ENCODE measurements around the gene PABPN1L. TPM values are rescaled to one million over a fixed set of nuclear protein-coding genes. Genes with fewer than 3 reads are reported as not detected.

PABPN1L gene
- not detected in 2 replicates for total RNA-seq (2014; rRNA removed; shearing (Covaris generic); ENCODE audit: low replicate concordance)

DNA sequence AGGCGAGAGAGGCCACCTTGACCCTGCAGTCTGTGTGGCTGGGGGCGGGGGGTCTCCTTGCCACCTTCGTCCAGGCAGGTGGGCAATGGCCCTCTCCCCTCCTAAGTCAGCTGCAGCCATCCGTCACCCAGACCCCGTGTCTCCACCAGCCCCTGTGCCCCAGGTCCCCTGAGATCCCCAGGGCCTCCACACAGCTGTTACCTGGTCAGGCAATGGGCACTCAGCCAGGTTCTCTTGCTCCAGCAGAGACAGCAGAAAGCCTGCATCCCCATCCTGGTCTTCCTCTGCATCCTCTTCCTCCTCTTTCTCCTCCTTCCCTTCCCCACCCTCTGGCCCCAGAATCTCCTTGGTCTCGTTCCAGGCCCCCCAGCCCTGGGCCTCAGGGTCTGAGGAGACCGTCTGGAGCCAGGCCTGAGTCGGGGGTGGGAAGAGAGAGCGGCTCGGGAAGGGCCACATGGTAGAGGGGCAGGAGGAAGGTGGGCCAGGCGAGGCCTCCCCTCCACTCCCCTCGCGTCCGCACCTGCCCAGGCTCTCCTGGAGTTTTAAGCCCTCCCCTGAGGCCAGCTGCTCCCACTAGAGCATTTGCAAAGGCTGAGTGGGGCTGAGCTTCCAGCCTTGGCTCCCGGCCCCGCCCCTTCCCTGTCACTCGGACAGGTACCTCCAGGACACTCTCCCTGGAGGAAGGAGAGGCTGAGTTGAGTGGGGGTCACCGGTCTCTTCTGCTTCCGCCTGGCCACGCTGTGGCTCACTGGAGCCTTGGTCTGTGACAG, at the start of gene PABPN1L:
Gene PABPN1L (minus strand): TSS at position 510 of the 770 bp plus-strand sequence. CDS start 54 bp downstream, at position 456.
- Histone ChIP-seq H3K36me3 (no peaks in the 10 kb centered on the region), H3K4me3 (no peak within 1 kb of the TSS), H3K9me3 (no peaks in the 10 kb centered on the region), H3K27me3 (no peaks in the 10 kb centered on the region)
- DNase-seq, result no peak

DNA sequence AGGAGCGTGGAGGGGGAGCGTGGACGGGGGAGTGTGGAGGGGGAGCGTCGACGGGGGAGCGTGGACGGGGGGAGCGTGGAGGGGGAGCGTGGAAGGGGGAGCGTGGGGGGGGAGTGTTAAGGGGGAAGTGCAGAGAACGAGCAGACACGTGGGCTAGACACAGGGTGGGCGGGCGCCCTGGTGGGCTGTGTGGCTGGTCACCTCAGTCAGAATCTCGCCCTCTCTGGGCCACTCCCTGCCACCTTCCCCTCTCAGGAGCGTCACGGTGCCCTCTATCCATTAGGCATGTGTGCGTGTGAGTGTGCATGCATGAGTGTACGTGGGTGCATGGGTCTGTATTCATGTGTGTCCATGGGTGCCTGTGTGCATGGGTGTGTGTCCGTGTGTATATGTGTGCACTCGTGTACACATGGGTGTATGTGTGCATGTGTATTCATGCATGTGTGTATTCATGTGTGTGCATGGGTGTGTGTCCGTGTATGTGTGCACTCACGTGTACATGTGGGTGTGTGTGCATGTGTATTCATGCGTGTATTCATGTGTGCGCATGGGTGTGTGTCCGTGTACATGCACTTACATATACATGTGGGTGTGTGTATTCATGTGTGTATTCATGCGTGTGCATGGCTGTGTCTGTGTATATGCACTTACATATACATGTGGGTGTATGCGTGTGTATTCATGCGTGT, 49.3 kb upstream of the PABPN1L start:
- Histone ChIP-seq H3K9me3 (no peaks in the 10 kb centered on the region), H3K27me3 (no peaks in the 10 kb centered on the region), H3K4me3 (no peak overlapping the region), H3K36me3 (no peaks in the 10 kb centered on the region)
- DNase-seq, result no peak

DNA sequence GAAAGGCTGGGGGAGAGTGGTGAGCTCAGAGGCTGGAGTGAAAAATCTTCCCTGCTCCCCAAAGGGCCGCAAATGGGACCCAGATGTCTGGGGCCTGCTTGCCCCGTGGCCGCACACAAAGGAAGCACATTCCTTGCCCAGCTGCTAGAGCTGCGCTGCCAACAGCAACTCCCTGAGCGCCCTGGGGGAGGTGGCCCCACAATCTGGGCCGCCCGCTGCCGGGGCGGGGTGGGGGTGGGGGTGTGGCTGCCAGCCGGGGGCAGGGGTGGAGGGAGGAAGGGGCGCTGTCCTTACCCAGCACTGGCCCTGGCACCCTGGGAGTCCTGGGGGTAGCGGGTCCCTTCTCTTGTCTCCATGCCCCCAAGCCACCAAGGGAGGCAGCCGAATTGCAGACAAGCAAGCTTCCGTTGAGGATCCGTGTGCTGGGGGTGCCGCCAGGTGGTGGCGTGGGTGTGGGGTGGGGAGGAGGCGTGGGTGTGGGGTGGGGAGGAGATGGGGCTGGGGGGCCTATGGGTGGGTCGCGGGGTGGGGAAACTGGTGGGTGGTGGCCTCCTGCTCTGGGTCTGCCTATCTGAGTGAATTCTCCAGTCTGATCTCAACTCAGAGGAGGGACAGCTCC, 48.4 kb upstream of the PABPN1L start:
- H3K36me3 ChIP-seq, result no peaks in the 10 kb centered on the region
- peak; percentile 34 for DNase-seq
- no peaks in the 10 kb centered on the region for H3K9me3 ChIP-seq
- H3K4me3 ChIP-seq, result no peak overlapping the region
- no peaks in the 10 kb centered on the region for H3K27me3 ChIP-seq

DNA sequence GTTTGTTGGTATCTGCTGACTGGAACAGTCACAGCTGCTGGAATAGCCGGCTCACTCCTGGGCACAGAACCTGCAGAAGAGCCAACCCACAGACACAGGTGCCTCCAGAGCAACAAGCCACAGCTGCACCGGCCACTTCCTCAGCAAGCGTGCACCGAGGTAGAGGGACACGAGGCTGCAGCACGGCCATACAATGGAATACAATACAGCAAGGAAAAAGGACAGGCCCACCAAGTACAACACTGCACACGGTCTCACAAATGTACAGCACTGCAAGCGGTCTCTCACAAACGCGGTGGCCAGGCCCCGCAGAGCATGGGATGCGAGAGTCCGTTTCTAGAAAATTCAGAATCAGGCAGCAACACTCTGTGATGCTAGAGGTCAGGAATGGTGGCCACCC, 47.4 kb upstream of the PABPN1L start:
- no peak for DNase-seq
- Histone ChIP-seq H3K9me3 (no peaks in the 10 kb centered on the region), H3K27me3 (no peaks in the 10 kb centered on the region), H3K4me3 (no peak overlapping the region), H3K36me3 (no peaks in the 10 kb centered on the region)

DNA sequence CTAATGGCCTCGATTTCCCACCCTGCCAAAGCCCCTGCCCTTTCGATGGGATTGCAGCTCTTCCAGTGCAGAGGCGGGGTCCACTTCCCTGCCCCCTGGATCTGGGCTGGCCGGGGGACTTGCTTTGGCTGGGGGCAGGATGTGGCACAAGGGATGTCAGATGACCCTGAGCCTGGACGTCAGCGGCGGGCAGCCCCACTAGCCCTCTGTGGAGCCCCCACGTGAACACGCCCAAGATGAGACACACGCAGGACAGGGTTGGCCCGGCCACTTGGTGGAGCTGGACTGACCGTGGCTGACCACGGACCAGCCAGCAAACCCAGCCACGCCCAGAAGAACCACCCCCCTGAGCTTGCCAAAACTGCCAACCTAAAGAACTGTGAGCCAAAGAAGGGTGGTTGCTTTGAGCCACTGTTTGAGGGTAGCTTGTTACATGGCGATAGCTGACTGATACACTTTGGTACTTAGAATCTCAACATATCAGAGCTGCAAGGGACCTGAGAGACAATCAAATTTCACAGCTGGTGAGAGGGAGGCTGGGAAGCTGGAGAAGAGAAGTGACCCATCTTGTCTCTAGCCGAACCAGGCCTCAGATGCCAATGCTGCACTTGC, 46.6 kb upstream of the PABPN1L start:
- Histone ChIP-seq H3K9me3 (no peaks in the 10 kb centered on the region), H3K4me3 (no peak overlapping the region), H3K36me3 (no peaks in the 10 kb centered on the region), H3K27me3 (no peaks in the 10 kb centered on the region)
- no peak for DNase-seq

DNA sequence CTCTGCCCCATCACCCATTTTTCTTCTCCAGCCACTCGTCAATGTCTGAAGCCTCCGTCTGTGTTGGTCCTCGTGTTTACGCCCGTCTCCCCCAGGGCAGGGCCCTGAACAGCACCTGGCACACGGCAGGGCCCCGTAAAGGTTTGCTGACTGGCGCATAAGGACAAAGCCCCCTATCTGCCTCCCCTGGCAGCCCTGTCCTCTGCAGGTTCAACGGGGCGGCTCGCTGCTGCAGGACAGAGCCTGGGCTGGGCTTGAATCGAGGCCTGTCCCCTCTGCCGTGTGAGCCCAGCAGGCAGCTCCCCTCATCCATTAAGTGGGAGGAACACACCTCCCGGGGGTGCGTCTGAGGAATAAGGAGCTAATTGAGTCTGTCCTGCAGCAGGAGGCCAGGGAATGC, 46.1 kb upstream of the PABPN1L start:
- Histone ChIP-seq H3K9me3 (no peaks in the 10 kb centered on the region), H3K4me3 (no peak overlapping the region), H3K36me3 (no peaks in the 10 kb centered on the region), H3K27me3 (no peaks in the 10 kb centered on the region)
- no peak for DNase-seq

GRCh38 chr16:88911946-88912310, 45.5 kb upstream of the PABPN1L start:
- H3K4me3 ChIP-seq, result no peak overlapping the region
- no peaks in the 10 kb centered on the region for H3K27me3 ChIP-seq
- no peaks in the 10 kb centered on the region for H3K9me3 ChIP-seq
- DNase-seq, result no peak
- no peaks in the 10 kb centered on the region for H3K36me3 ChIP-seq

DNA sequence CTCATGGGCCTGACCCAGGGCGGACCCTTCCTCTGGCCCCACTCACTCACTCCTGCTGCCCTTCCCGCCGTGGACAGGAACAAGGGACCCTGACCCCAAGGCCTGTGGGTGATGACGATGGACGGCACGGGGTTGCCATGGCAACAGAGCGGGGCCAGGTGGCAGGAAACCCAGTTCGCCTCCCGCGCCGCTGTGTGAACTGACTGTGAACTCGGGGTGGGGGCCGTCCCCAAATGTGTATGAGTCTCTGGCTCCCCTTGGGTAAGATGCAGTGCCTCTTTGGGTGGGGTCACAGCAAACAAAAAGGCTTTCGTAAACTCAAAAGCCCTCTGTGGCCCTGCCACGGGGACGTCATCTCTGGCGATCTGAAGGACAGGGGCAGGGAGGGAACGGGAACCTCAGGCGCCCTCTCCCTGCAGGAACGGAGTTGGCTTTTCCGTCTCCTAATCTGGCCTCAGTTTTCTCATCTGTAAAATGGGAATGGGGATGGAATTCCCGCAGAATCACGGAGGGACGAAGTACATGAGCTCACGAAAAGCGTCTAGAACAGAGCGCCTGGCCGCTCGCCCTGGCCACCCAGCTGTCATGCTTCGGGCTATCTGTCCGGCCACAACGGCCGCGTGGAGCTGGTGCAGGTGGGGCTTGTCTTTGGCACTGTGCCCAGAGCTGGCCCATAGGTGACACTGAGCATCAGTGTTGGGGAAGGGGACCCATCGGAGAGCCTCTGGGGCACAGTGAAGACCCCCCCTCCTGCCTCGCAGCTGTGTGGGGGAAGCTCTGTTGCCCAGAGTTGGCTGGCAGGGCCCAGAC, 44.9 kb upstream of the PABPN1L start:
- Histone ChIP-seq H3K4me3 (no peak overlapping the region), H3K36me3 (no peaks in the 10 kb centered on the region), H3K27me3 (no peaks in the 10 kb centered on the region), H3K9me3 (no peaks in the 10 kb centered on the region)
- no peak for DNase-seq

GRCh38 chr16:88910284-88911135, 44.0 kb upstream of the PABPN1L start:
- no peaks in the 10 kb centered on the region for H3K9me3 ChIP-seq
- H3K36me3 ChIP-seq, result no peaks in the 10 kb centered on the region
- H3K27me3 ChIP-seq, result no peaks in the 10 kb centered on the region
- DNase-seq, result no peak
- H3K4me3 ChIP-seq, result no peak overlapping the region

GRCh38 chr16:88909431-88910210, 43.2 kb upstream of the PABPN1L start:
- Histone ChIP-seq H3K27me3 (no peaks in the 10 kb centered on the region), H3K4me3 (no peak overlapping the region), H3K36me3 (no peaks in the 10 kb centered on the region), H3K9me3 (no peaks in the 10 kb centered on the region)
- DNase-seq, result no peak

DNA sequence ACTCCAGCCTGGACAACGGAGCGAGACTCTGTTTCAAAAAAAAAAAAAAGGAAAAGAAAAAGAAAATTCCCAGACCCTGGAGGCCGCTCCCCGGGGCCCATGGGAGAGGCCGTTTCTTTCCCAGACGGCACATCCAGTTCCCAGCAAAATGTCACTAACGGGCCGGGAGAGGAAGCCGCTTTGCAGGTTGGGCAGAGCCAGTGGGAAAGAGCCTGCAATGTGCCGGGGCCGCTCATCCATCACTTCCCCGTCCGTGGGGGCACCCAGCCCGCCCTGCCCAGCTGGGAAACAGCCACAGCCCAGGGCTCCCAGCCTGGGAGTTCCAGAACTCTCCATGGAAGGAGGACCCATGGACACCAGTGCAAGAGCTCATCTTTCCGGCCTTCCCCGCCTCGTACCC, 41.8 kb upstream of the PABPN1L start:
- no peak for DNase-seq
- no peak overlapping the region for H3K4me3 ChIP-seq
- H3K36me3 ChIP-seq, result no peaks in the 10 kb centered on the region
- H3K27me3 ChIP-seq, result no peaks in the 10 kb centered on the region
- H3K9me3 ChIP-seq, result no peaks in the 10 kb centered on the region

GRCh38 chr16:88907768-88908167, 41.3 kb upstream of the PABPN1L start:
- DNase-seq, result peak; percentile 64
- Histone ChIP-seq H3K27me3 (no peaks in the 10 kb centered on the region), H3K4me3 (no peak overlapping the region), H3K9me3 (no peaks in the 10 kb centered on the region), H3K36me3 (no peaks in the 10 kb centered on the region)

- DNase-seq, result no peak
- Histone ChIP-seq H3K36me3 (no peaks in the 10 kb centered on the region), H3K4me3 (no peak overlapping the region), H3K9me3 (no peaks in the 10 kb centered on the region), H3K27me3 (no peaks in the 10 kb centered on the region)
These were observed 40.2 kb upstream of the PABPN1L start for GRCh38 chr16:88906535-88907105.

DNA sequence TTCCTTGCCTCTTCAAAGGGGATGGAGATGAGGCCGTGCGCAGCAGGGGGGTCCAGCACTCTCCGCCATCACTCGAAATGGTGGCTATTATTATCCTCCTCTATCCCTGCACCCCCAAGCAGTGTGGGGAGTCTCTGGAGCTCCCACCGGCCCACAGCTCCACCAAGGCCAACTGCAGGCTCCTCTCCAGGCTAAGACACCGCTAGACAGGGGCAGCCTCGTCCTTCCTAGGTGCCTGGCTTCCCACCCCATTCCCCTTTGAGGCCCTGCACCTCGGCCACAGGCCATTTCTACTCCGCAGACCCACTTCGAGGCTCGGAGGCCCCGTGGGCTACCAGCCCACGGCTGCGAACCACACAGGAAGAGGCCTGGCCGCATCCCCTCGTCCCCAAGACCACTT, 39.6 kb upstream of the PABPN1L start:
- no peak for DNase-seq
- Histone ChIP-seq H3K9me3 (no peaks in the 10 kb centered on the region), H3K36me3 (no peaks in the 10 kb centered on the region), H3K27me3 (no peaks in the 10 kb centered on the region), H3K4me3 (no peak overlapping the region)

GRCh38 chr16:88905563-88905962, 39.1 kb upstream of the PABPN1L start:
- Histone ChIP-seq H3K9me3 (no peaks in the 10 kb centered on the region), H3K36me3 (no peaks in the 10 kb centered on the region), H3K4me3 (no peak overlapping the region), H3K27me3 (no peaks in the 10 kb centered on the region)
- DNase-seq, result no peak

Measured in MG63 (cell line).